ENCODE measurements around the gene UNC13B. TPM values are rescaled to one million over a fixed set of nuclear protein-coding genes. Genes with fewer than 3 reads are reported as not detected.
A peak's percentile ranks its signal among the peaks of the same experiment; 100 is the strongest.

The UNC13B gene
- total RNA-seq, 1 experiment from 2014 or later = 10.7 TPM

DNA sequence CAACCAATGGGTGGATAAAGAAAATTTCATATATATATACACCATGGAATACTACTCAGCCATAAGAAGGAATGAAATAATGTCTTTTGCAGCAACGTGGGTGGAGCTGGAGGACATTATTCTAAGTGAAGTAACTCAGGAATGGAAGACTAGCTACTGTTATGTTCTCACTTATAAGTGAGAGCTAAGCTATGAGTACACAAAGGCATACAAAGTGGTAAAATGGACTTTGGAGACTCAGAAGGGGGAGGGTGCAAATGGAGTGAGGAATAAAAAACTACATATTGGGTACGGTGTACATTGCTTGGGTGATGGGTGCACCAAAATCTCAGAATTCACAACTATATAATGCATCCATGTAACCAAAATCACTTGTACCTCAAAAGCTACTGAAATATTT, 260.9 kb downstream of the UNC13B start:
- no peak for DNase-seq (ENCODE audit: low read depth)

DNA sequence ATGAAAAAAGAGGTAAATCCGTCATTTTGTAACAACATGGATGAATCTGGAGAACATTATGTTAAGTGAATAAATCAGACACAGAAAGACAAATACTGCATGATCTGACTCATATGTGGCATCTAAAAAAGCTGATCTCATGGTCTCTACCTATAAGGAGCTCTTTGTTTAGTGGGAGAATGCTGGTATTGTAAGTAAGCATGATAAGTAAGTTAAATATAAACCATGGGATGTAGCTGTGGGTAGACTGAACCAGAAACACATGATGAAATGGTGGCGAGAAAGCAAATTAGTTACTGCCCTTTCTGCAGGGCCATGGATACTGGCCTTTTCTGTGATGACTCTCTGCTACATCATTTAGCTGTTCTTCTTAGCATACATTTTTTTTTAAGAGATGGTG, 261.7 kb downstream of the UNC13B start:
- peak; percentile 89 for DNase-seq (ENCODE audit: low read depth)

DNA sequence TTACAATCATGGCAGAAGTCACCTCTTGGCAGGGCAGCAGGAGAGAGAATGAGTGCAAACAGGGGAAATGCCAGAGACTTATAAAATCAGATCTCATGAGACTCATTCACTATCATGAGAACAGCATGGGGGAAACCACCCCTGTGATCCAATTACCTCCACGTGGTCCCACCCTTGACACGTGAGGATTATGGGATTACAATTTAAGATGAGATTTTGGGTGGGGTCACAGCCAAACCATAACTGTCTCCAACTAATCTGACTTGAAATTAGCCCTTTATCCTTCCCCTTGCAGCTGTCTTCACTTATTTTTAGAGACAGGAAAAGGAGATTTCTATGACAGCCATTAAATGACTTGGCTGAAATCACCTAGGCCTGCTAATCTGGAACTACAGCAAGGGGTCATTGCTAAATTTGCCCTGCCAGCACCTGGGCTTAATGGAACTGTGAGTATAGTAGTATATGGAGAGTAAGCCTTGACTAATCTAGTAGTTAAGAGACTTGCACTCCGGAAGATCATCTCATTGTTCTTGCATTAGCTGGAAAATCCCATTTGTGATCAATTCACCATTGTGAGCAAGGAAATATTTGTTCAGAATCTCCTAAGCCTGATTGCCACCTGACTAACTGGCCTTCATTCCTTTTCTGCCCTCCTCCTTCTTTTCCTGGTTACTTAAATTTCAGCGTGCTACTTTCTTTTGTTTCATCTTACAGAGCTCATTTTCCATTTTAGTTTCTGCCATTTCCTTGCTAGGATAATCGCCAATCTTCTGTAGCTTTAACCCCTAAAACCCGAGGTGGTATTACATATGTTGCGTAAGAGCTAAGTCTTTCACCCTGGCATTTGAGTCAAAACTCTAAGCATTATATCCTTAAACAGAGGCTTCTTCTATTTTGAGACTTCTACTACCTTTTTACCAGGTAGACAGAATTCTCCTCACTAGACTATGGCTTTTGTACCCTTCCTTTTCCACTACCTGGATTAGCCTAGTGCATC, 262.8 kb downstream of the UNC13B start:
- DNase-seq (ENCODE audit: low read depth) = no peak

DNA sequence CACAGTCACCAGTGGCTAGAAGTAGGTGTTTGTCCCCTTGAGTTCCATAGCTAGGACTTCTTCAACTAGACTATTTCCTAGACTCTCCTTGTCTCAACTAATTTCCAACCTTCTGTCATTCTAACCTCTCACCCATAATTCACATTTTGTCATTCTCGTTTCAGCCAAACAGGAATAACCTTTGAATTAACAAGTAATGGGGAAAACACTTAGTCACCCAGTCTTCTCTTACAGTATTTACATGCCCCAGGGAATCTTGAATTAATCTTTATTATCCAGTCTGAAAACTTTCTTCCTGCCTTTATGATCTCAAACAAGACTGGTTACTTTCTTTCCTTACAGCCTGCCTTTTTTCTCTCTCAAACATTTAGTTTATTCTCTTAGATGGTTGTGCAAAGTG, 264.8 kb downstream of the UNC13B start:
- no peak for DNase-seq (ENCODE audit: low read depth)

DNA sequence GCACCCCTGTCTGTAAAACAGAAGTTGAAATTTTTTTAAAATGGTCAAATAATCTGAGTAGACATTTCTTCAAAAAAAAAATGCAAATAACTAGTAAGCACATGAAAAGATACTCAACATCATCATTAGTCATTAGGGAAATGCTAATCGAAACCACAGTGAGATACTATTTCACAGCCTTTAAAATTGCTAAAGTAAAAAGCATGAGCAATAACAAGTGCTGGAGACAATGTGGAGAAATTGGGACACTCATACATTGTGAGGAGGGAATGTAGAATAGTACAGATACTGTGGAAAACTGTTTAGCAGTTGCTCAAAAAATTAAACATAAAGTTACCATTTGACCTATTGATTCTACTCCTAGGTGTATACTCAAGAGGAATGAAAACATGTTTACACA, 269.7 kb downstream of the UNC13B start:
- DNase-seq (ENCODE audit: low read depth) = no peak

DNA sequence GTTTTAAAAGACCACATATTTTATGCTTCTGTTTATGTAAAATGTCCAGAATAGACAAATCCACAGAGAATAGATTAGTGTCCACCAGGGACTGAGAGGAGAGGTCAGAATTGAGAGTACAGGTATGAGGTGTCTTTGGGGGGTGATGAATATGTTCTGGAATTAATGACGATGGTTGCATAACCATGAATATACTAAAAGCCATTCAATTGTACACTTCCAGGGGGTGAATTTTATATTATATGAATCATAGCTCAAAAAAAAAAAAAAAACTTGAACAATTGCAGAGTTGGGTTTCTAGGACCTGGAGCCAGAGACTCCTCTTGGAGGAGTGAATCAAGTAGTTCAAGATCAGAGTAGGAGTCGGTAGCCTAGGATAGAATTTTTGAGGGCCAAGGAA, 270.3 kb downstream of the UNC13B start:
- peak; percentile 26 for DNase-seq (ENCODE audit: low read depth)

DNA sequence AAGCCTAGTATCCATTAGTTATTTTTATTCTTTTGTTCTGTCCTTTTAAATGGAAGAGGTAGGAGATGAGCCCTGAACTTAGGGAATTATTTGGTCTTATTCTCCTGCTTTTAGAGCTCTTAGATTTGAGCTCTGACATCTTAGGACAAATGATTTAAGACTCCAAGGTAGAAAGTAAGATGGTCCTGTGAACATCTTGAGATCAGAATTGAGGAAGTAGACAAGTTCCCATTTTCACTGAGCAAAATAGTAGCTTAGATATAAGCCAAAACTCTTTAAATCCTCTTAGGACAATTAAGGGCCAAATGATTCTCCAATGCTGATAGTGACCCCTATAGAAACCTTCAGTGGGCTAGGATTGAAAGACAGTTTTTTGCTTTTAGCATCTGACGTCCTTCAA, 275.1 kb downstream of the UNC13B start:
- no peak for DNase-seq (ENCODE audit: low read depth)

DNA sequence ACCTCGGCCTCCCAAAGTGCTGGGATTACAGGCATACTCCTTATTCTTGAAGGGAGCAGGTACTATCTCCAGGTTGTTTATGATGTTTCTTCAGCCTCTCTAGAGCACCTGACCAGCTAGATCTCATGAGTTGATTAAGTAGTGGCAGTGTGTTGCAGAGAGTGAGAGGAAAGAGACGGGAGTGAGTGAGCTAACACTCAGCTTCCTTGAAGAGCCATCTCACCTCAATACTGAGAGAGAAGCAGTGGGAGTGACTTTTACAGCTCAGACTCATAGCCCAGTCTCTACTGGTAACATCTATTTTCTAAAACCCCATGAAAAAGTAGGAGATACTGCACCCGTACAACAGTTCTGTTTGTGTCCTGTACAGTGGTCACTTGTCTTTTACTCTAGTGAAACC, 284.2 kb downstream of the UNC13B start:
- no peak for DNase-seq (ENCODE audit: low read depth)

DNA sequence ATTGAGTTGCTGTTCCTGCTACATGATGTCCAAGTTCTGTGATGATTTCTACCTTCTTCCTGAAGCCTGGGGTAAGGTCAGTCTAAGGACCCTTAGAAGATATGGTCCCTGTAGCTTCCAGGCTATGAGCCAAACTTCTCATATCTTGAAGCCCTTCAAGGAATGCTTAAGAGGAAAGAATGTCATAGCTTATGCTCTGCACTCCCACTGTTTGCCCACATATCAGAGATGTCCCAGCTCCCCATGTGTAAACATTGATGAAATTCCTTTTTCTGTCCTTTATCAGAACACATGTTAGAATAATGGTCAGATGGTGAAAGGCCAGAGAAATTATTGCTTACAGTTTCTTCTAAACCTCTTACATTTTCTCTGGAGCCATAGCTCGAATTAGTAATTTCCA, 286.7 kb downstream of the UNC13B start:
- DNase-seq (ENCODE audit: low read depth) = no peak

DNA sequence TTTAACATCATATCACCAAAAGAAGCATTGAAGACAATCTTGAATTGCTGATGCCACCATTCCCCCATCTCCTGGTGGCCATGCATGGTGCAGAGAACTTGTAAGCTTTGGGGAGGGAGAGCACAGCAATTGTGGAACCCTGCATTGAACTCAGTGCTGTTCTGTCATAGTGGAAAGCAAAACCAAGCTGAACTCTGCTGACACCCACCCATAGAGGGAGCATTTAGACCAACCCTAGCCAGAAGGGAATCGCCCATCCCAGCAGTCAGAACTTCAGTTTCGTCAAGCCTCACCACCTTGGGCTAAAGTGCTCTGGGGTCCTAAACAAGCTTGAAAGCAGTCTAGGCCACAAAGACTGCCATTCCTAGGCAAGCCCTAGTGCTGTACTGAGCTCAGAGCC, 290.7 kb downstream of the UNC13B start:
- no peak for DNase-seq (ENCODE audit: low read depth)

DNA sequence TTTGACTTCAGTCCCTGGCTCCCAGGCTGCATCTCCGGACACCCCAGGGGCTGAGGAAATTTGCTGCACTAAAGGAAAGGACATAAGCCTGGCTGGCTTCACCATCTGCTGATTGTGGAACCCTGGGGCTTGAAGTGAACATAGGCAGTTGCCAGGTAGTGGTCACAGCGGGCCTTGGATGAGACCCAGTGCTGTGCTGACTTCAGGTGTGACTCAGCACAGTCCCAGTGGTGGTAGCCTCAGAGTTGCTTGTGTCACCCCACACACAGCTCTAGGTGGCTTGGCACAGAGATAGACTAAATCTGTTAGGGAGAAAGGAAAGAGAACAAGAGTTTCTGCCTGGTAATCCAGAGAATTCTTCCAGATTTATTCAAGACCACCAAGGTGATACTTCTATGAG, 292.0 kb downstream of the UNC13B start:
- DNase-seq (ENCODE audit: low read depth) = peak; percentile 17

Other genes starting within 250 kb of the UNC13B start
- gene PHF24, start 203.7 kb upstream of the UNC13B start, total RNA-seq (2014; rRNA removed; shearing (Covaris generic)) = not detected in 2 replicates
- gene DNAJB5, start 172.3 kb upstream of the UNC13B start, total RNA-seq (2014; rRNA removed; shearing (Covaris generic)) = 7.1 and 9.5 TPM in 2 replicates
- gene VCP, start 89.4 kb upstream of the UNC13B start, total RNA-seq (2014; rRNA removed; shearing (Covaris generic)) = 396 and 426 TPM in 2 replicates
- gene FANCG, start 82.1 kb upstream of the UNC13B start, total RNA-seq (2014; rRNA removed; shearing (Covaris generic)) = 49.5 and 52.2 TPM in 2 replicates
- 26.1 and 27.5 TPM in 2 replicates for gene PIGO, start 65.4 kb upstream of the UNC13B start, total RNA-seq (2014; rRNA removed; shearing (Covaris generic))
- gene STOML2, start 58.9 kb upstream of the UNC13B start, total RNA-seq (2014; rRNA removed; shearing (Covaris generic)) = 286 and 296 TPM in 2 replicates
- gene ATOSB, start 46.1 kb upstream of the UNC13B start, total RNA-seq (2014; rRNA removed; shearing (Covaris generic)) = 10.9 and 13.9 TPM in 2 replicates

Measured in HT1080 (cell line).